GM15510 (cell line): Measurements from ENCODE around the gene CHN2.

Experiments used
- POLR2A ChIP-seq: IDR thresholded peaks from 3 replicates; pipeline ENCODE4 v1.6.1; 2011; ENCODE audit warnings: borderline replicate concordance; ENCODE audit not compliant: insufficient read length; ENCODE audit errors: extremely low read depth

CHN2 gene

DNA sequence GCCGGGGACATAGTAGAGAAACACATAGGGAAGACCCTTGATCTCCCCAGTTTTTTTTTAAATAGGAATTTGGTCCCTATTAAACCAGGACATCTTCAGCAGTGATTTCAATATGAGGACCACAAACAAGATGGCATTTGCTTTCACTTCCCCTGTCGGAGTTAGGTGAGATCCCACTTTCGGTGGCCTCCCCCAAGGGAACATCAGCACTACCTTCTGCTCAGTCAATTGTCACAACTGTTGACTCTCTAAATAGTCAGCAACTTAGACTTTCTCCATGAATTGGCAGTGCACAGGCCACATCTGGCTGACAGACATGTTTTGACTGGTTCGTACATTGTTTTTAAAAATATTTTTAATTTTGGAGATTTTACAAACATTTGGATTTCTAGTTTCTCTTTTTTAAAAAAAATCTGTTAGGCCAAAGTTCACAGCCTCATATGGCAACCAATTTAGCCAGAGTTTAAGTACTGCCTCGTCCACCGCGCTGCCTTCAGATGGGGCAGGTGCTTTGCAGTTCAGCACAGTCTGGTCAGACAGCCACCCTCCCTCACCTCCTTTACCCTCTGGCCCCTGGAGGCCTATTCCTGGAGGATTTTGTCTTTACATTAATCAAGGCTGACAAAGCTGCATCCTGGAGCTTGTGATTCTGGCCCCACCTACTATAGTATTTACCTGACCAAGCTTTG lies 229.9 kb downstream of the CHN2 start:
- no peak for TF ChIP-seq POLR2A

DNA sequence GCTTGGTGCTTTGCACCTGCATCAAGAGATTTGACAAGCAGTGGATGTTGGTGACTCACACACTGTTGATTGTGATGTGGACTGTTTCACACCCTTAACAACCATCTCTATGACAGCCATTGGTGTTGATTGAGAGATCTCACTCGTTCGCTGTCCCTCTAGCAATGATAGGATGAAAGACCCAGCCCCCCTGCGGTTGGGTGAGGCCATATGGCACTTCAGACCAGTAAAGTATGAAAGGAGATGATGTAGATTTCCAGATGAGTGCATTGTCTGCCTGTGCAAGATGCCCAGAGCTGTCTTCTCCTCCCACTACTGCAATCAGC lies 230.4 kb downstream of the CHN2 start:
- no peak for TF ChIP-seq POLR2A

DNA sequence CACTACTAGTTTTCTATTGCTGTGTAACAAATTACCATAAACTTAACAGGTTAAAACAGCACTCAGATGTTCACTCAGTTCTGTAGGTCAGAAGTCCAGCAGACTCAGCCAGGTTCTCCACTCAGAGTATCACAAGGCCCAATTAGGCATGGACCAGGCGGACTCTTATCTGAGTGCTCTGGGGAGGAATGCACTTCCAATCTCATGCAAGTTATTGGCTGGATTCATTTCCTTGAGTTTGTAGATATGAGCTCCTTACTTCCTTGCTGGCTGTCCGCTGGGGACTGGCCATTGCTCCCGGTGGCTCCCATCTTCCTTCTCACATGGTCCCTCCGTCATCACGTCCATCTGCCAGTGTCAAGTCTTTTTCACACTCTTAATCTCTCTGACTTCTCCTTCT lies 232.0 kb downstream of the CHN2 start:
- no peak for TF ChIP-seq POLR2A

DNA sequence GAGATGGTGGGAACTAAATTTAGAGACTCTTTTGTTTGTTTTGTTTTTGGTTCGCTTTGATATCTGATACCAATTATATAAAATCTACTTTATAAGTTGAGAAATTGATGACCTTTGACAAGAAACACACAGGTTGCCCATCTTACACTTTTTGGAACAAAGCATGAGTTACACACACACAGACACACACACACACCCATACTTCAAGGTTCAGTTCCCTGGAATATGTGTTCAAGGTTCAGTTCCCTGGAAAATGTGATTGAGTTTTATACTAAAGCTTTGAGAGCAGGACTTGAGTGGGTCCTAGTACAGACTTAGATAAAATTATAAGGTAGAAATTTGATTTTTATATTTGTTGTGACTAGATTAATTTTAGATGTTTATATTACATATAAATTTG lies 234.8 kb downstream of the CHN2 start:
- TF ChIP-seq POLR2A, result no peak

- TF ChIP-seq POLR2A, result no peak
Measured at GRCh38 chr7:29430279-29430949, 235.8 kb downstream of the CHN2 start.

DNA sequence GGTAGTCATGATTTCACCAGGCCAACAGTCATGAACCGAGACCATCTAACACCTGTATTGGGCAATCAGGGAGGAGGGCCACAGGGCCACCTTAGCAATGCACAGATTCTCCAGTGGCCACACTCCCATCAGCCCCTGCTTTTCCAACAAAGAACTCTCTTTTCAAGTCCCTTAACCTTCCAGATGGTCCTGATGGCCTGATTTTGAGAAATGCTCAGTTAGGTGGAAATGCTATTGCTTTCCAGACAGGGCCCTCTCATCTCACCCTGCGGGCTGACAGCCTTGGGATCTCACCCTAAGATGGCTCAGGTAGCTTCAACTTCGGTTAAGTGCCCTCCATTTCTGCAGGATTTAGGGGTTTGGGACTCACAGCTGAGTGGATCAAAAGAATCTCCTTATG lies 237.1 kb downstream of the CHN2 start:
- TF ChIP-seq POLR2A, result no peak

DNA sequence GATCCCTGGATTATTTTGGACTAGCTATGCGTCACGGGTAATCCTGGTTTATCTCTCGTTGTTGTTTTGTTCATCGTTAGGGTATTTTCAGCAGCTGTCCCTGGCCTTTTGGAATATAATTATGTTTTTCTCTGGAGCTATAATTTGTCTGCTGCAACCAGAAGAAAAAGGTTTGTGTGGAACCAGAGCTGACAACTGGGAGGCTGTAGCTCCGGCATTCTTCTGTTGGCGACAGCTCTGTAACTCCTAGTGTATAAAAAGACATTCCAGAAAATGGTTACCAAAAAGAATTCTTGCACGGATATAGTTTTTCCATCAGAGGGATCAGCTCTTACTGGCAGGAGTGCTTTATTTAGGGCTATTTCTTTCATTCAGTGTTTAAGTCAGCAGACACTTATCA lies 238.1 kb downstream of the CHN2 start:
- TF ChIP-seq POLR2A, result no peak

DNA sequence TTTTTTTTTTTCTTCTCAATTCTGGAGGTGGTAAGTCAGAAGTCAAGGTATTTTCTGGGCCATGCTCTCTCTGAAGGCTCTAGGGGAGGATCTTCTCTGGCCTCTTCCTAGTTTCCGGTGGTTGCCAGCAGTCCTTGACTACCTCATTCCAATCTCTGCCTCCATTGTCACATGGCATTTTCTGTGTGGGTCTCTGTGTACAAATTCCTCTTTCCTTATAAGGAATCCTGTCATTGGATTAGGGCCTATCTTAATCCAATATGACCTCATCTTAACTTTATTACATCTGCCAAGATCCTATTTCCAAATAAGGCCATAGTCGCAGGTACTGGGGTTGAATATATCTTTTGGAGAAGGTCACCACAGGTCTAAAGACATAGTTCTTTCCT lies 239.8 kb downstream of the CHN2 start:
- TF ChIP-seq POLR2A, result no peak

DNA sequence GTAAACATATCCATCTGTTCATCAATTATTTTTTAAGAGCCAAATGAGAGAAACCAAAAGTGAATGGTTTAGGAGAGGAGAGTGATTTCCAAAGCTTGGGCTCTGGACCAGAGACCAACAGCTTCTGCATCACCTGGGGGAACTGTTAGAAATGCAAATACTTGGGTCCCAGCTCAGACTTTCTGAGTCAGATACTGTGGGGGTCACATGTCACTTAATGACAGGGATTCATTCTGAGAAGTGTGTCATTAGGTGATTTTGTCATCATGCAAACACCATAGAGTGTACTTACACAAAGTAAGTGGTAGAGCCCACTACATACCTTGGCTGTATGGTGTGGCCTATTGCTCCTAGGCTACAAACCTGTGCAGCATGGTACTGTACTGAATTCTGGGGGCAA lies 240.6 kb downstream of the CHN2 start:
- no peak for TF ChIP-seq POLR2A

- TF ChIP-seq POLR2A, result no peak
Measured at GRCh38 chr7:29435902-29436301, 241.3 kb downstream of the CHN2 start.

- TF ChIP-seq POLR2A, result no peak
Measured at GRCh38 chr7:29442146-29442545, 247.6 kb downstream of the CHN2 start.

DNA sequence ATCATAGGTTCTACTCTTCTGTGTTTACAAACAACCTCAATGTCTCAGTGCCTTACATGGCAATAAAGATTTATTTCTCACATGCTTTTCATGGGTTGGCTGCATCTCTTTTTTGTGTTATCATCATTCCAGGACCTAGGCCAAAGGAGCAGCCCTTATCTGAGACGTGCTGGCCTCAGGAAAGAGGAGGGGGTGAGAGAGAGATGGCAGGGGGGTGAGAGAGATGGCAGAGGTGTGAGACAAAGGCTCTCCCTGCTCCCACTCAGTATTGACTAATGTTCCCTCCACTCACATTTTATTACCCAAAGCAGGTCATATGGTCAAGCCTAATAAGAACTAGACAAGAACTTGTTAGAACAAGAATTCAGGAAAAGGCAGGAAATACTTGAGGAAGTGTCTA lies 249.0 kb downstream of the CHN2 start:
- TF ChIP-seq POLR2A, result no peak

- TF ChIP-seq POLR2A, result no peak
Measured at GRCh38 chr7:29444267-29444666, 249.7 kb downstream of the CHN2 start.

DNA sequence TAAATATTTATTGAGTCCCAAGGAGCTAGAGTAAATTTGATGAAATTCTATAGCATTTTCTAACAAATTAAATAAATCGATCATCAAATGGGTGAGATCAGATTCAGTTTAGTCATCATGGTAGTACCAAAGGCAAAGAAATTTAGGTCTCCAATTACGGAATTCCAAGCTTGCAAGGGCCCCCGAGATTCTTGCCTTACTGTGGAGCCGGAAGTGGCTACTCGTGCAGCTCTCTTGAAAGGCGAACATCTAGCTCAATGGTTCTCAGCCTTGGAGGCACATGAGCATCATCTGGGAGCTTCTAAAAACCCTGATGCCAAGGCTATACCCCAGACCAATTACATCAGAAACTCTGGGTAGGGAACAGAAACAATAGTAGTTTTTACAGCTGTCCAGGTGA lies 251.2 kb downstream of the CHN2 start:
- TF ChIP-seq POLR2A, result no peak

DNA sequence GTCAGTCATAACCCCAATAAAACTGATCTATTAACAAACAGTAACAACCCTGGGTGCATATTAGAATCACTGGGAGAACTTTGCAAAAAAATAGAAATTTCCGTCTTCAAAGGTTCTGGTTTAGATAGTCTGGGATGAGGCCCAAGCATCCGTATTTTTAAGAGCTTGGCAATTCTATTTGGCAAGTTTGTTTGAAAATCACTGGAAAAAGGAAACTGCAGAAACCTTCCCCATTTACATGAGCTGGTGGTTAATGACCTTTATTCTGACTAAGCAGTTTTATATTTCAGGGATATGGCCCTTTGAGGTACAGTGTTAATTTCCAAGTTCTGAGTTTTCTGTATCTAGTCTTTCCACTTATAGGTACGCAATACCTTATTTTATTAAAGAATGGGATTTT lies 253.3 kb downstream of the CHN2 start:
- no peak for TF ChIP-seq POLR2A

DNA sequence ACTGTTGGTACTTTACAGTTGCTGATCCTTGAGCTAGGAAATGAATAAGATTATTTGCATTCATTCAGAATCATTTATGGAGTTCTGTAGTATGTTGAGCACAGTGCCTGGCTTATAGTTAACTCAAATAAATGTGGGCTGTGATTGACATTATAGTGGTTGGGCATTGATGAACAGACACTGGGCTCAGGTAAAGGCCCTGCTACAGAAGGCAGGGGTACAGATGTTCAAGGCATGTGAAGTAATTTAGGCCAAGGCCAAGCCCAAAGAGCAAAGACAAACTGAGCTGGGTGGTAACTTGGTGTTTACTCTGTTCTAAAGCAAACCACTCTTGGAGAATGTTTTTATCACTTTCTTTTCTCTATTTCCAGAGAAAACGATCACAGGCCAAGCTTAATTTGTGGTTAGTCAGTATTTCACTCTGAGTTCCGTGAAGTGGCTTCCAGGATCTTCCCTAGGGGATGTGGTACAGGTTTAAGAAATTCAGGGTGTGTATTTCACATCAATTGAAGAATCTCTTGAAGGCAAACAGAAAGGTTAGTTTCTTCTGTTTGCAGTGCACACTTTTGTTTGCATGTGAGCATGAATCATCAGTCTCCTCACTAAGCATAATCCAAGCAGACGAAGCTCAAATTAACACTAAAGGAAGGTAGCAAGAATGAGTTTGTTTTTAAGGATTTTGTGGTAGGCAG lies 255.1 kb downstream of the CHN2 start:
- TF ChIP-seq POLR2A, result no peak

DNA sequence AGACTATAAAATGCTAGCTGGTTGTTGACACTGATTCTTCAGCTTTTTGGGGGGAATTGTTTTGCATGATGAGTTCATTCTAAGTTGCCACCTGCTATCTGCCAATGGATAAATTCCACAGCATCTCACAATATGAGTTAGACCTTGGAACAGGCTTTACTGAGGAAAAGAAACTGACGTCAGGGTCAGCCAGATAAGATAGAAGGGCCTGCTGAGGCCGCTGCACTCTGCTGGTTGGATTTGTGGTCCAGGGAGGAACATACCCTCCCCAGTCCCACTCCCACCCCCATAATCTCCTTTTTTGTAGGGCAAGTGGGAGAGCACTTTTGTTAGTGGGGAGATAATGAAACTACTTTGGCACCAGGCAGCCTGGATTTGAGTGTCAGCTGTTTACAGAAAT lies 258.4 kb downstream of the CHN2 start:
- no peak for TF ChIP-seq POLR2A

- TF ChIP-seq POLR2A, result no peak
Measured at GRCh38 chr7:29454464-29454863, 259.9 kb downstream of the CHN2 start.
